ENCODE data around the gene MRAP.

DNA sequence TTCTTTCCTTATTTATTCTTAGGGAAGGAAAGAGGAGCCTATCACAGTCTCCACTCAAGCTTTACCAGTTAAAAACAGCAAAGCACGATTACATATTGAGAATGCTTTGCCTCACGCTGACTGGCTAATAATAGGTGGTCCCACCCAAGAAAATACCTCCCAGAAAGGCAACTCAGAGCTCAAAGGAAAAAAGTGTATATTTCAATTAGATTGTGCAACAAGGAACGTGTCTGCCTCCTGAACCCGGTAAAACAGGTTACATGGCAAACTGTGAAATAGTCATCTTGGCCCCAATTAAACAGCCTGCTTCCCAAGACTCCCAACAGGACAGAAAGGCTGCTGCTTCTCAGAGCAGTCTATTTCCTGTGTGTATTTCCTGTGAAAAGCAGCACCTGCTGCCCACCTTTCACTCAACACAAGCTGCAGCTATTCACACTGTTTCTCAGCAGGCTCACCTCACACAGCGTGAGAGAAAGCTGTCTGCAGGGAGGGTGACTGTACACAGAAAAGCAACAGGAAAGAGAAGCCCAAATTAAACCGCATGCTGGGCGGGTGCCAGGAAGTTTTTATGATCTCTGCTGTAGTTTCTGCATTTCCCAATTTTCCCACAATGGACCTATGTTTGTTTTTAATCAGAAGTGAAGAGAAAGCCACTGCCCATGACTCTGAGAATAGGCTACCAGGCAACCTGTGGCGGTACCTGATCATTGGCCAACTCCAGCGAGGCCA is 50.1 kb downstream of the MRAP start:
- TF ChIP-seq EZH2 (IDR thresholded peaks at IDR 0.05; ENCODE audit: borderline replicate concordance, low read length) = no peak
- TF ChIP-seq, protein P1, sequence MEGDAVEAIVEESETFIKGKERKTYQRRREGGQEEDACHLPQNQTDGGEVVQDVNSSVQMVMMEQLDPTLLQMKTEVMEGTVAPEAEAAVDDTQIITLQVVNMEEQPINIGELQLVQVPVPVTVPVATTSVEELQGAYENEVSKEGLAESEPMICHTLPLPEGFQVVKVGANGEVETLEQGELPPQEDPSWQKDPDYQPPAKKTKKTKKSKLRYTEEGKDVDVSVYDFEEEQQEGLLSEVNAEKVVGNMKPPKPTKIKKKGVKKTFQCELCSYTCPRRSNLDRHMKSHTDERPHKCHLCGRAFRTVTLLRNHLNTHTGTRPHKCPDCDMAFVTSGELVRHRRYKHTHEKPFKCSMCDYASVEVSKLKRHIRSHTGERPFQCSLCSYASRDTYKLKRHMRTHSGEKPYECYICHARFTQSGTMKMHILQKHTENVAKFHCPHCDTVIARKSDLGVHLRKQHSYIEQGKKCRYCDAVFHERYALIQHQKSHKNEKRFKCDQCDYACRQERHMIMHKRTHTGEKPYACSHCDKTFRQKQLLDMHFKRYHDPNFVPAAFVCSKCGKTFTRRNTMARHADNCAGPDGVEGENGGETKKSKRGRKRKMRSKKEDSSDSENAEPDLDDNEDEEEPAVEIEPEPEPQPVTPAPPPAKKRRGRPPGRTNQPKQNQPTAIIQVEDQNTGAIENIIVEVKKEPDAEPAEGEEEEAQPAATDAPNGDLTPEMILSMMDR (IDR thresholded peaks at IDR 0.05; ENCODE audit: low read length) = no peak
